Measurements from ENCODE around the gene MAP4K3.
A peak's percentile ranks its signal among the peaks of the same experiment; 100 is the strongest.
"Not testable (repeated sequence)": the region's sequence is repeated elsewhere in the genome, so short reads cannot be mapped to it uniquely, and the experiment has no call there.

Gene MAP4K3

DNA sequence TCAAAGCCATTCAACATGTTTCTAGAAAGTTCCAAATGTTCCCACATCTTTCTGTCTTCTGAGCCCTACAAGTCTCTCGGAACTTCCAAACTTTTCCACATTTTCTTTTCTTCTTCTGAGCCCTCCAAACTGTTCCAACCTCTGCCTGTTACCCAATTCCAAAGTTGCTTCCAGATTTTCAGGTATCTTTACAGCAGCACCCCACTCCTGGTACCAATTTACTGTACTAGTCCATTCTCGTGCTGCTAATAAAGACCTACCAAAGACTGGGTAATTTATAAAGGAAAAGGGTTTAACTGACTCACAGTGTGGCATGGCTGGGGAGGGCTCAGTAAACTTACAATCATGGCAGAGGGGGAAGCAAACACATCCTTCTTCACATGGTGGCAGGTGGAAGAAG, 76.7 kb downstream of the MAP4K3 start:
- H3K36me3 ChIP-seq (ENCODE audit: control insufficient read depth in 2 of 2, insufficient read depth in 1 of 2, low read length in 2 of 2); CTCF ChIA-PET; H3K9me3 ChIP-seq (ENCODE audit: control insufficient read depth, insufficient read depth, low read depth, low read length); POLR2A ChIA-PET; H3K27ac ChIP-seq (ENCODE audit: extremely low read depth, low read depth, low read length); H3K4me1 ChIP-seq (ENCODE audit: control insufficient read depth, insufficient read depth, low read length); H3K4me3 ChIP-seq (ENCODE audit: low read depth, low read length): not testable (repeated sequence)
- TF ChIP-seq ZNF707 (tag by site-specific recombination; IDR thresholded peaks at IDR 0.05) = peak; percentile 95

DNA sequence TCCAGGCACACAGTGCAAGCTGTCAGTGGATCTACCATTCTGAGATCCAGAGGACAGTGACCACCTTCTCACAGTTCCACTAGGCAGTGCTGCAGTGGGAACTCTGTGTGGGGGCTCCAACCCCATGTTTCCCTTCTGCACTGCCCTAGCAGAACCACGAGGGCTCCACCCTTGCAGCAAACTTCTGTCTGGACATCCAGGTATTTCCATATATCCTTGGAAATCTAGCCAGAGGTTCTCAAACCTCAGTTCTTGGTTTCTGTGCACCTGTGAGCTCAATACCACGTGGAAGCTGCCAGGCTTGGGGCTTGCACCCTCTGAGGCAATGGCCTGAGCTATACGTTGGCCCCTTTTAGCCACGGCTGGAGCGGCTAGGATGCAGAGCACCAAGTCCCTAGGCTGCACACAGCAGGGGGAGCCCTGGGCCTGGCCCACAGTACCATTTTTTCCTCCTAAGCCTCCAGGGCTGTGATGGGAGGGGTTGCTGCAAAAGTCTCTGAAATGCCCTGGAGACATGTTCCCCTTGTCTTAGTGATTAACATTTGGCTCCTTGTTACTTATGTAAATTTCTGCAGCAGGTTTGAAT, 77.5 kb downstream of the MAP4K3 start:
- ChIA-PET POLR2A (no interaction called here), CTCF (no interaction called here)
- H3K4me3 ChIP-seq (ENCODE audit: low read depth, low read length) = no peak overlapping the region
- no peak for TF ChIP-seq BCL11A (tag by site-specific recombination; IDR thresholded peaks at IDR 0.05; ENCODE audit: low read depth)
- no peak for TF ChIP-seq ZNF239 (tag by site-specific recombination; IDR thresholded peaks at IDR 0.05)
- TF ChIP-seq, protein P1, sequence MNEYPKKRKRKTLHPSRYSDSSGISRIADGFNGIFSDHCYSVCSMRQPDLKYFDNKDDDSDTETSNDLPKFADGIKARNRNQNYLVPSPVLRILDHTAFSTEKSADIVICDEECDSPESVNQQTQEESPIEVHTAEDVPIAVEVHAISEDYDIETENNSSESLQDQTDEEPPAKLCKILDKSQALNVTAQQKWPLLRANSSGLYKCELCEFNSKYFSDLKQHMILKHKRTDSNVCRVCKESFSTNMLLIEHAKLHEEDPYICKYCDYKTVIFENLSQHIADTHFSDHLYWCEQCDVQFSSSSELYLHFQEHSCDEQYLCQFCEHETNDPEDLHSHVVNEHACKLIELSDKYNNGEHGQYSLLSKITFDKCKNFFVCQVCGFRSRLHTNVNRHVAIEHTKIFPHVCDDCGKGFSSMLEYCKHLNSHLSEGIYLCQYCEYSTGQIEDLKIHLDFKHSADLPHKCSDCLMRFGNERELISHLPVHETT (tag by site-specific recombination; IDR thresholded peaks at IDR 0.05) = no peak
- peak; percentile 84 for TF ChIP-seq SETDB1 (IDR thresholded peaks at IDR 0.05; ENCODE audit: insufficient read length, low read length)
- peak; percentile 99 for TF ChIP-seq ZNF585B (tag by site-specific recombination; IDR thresholded peaks at IDR 0.05)
- 0 out of 2 replicates have a peak, but pooled peaks have one; percentile 50 for TF ChIP-seq ZNF626 (tag by site-specific recombination; IDR thresholded peaks at IDR 0.05)
- H3K36me3 ChIP-seq (ENCODE audit: control insufficient read depth in 2 of 2, insufficient read depth in 1 of 2, low read length in 2 of 2) = no peaks in the 10 kb centered on the region; a peak in 1 of 3 replicates
- no peaks in the 10 kb centered on the region for H3K4me1 ChIP-seq (ENCODE audit: control insufficient read depth, insufficient read depth, low read length)
- no peak overlapping the region for H3K27ac ChIP-seq (ENCODE audit: extremely low read depth, low read depth, low read length)
- no peaks in the 10 kb centered on the region for H3K9me3 ChIP-seq (ENCODE audit: control insufficient read depth, insufficient read depth, low read depth, low read length)

DNA sequence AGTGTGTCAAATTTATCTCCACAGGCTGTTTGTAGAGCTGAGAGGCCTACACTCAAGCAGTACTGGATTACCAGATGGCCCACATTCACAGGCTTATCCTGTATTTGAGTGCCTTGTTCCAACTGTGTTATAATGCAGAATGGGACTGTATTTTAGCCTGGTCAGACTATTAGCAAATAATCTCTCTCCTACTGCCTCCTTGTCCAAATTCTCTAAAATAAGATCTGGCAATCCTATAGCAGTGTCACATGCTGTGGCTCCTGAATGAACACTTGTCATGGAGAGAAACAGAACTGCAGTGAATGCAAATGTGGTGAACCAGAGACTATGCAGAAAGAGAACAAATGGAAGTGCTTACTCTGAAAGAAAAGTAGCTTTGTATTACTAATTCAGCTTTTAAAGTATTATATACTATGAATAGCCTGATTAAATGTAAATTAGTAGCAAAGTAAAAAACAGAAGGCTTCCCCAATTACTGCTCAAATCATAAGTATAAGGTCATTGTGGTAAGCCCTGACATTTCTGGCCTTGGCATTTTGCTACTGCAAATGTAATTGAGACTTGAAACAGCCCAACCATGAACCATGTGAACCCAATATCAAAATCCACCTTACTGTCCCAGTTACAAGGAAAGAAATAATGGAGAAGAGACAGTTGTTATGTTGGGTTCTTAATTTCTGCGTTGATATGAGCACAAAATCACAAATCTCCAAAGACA, 80.0 kb downstream of the MAP4K3 start:
- Histone ChIP-seq H3K9me3 (ENCODE audit: control insufficient read depth, insufficient read depth, low read depth, low read length) (no peaks in the 10 kb centered on the region), H3K27ac (ENCODE audit: extremely low read depth, low read depth, low read length) (no peak overlapping the region), H3K4me1 (ENCODE audit: control insufficient read depth, insufficient read depth, low read length) (no peaks in the 10 kb centered on the region), H3K4me3 (ENCODE audit: low read depth, low read length) (no peak overlapping the region), H3K36me3 (ENCODE audit: control insufficient read depth in 2 of 2, insufficient read depth in 1 of 2, low read length in 2 of 2) (no peaks in the 10 kb centered on the region; a peak in 1 of 3 replicates)
- ChIA-PET CTCF (interaction anchor here (0.6 kb wide), 1 partner anchor 19 kb away, joined by 3 read pairs; no protein-coding TSS in a partner anchor), POLR2A (no interaction called here)
- no peak for TF ChIP-seq ZNF121 (tag by site-specific recombination; IDR thresholded peaks at IDR 0.05)

GRCh38 chr2:39350658-39351057, 86.4 kb downstream of the MAP4K3 start:
- no peaks in the 10 kb centered on the region; the same call in 1 of the 2 replicates for H3K4me1 ChIP-seq (ENCODE audit: control insufficient read depth, insufficient read depth, low read length)
- no peak overlapping the region for H3K27ac ChIP-seq (ENCODE audit: extremely low read depth, low read depth, low read length)
- no peaks in the 10 kb centered on the region for H3K9me3 ChIP-seq (ENCODE audit: control insufficient read depth, insufficient read depth, low read depth, low read length)
- no peaks in the 10 kb centered on the region; a peak in 1 of 3 replicates for H3K36me3 ChIP-seq (ENCODE audit: control insufficient read depth in 2 of 2, insufficient read depth in 1 of 2, low read length in 2 of 2)
- TF ChIP-seq ZNF610 (tag by site-specific recombination; IDR thresholded peaks at IDR 0.05; ENCODE audit: borderline replicate concordance) (no peak), SCRT1 (tag by site-specific recombination; IDR thresholded peaks at IDR 0.05; ENCODE audit: borderline replicate concordance) (peak; percentile 80)
- H3K4me3 ChIP-seq (ENCODE audit: low read depth, low read length) = no peak overlapping the region
- ChIA-PET POLR2A (no interaction called here), CTCF (interaction anchor here (0.5 kb wide), 1 partner anchor 50 kb away, joined by 3 read pairs; no protein-coding TSS in a partner anchor)

- H3K4me1 ChIP-seq (ENCODE audit: control insufficient read depth, insufficient read depth, low read length) = no peaks in the 10 kb centered on the region
- H3K27ac ChIP-seq (ENCODE audit: extremely low read depth, low read depth, low read length) = no peak overlapping the region
- POLR2A ChIA-PET = no interaction called here
- no peaks in the 10 kb centered on the region; a peak in 1 of 3 replicates for H3K36me3 ChIP-seq (ENCODE audit: control insufficient read depth in 2 of 2, insufficient read depth in 1 of 2, low read length in 2 of 2)
- no peaks in the 10 kb centered on the region for H3K9me3 ChIP-seq (ENCODE audit: control insufficient read depth, insufficient read depth, low read depth, low read length)
- no peak overlapping the region for H3K4me3 ChIP-seq (ENCODE audit: low read depth, low read length)
- TF ChIP-seq ZNF830 (tag by site-specific recombination; IDR thresholded peaks at IDR 0.05; ENCODE audit: low read depth) (no peak), EGR2 (tag by site-specific recombination; IDR thresholded peaks at IDR 0.05; ENCODE audit: low read depth) (no peak), ZNF138 (tag by site-specific recombination; IDR thresholded peaks at IDR 0.05; ENCODE audit: borderline replicate concordance) (no peak), ZNF518A (tag by site-specific recombination; conservative IDR thresholded peaks at IDR 0.05; ENCODE audit: low read depth) (no peak), TCF7L2 (IDR thresholded peaks at IDR 0.05; ENCODE audit: borderline replicate concordance, low read depth, low read length) (no peak)
- CTCF ChIA-PET = no interaction called here
Measured at GRCh38 chr2:39338502-39338901, 98.6 kb downstream of the MAP4K3 start.
